Measurements from ENCODE around the gene NPB.
A peak's percentile ranks its signal among the peaks of the same experiment; 100 is the strongest.

NPB gene

DNA sequence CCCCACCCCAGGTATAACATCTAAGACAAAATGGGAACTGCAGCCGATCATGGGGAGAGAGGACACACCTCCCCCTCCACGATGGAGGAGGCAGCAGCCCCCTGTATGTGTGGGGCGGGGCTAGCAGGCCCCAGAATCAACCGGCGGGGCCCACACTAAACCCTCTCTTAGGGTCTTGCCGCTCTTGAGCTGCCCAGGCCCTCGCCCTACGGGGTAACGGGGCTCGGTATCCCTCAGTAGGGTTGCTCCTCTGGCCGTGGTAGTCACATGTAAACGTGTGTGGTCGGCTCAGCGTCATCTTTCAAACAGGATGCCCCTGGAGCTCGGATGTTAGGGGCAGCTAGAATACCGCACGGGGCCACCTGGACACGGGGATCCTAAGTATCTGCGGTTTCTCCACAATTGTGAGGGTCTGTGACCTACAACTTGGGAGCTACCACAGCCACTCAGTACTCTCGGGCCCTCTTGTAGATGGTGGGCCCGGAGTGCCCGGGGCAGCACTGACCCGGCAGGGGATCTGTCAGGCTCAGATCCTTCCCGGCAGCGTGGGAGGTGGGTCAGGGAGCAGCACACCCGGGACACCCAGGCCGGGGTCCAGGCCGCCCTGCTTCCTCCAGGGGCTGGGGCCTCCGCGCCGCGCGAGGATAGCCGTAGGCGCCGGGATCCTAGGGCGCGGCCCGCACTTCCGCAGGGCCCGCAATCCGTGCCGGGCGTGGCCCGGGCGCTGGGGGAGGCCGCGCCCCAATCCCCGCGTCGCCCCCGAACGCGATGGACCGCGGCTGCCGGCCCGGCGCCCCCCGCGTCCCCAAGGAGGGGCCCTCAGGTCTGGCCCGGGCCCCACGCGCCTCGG is 31.7 kb upstream of the NPB start:
- no peak for DNase-seq

DNA sequence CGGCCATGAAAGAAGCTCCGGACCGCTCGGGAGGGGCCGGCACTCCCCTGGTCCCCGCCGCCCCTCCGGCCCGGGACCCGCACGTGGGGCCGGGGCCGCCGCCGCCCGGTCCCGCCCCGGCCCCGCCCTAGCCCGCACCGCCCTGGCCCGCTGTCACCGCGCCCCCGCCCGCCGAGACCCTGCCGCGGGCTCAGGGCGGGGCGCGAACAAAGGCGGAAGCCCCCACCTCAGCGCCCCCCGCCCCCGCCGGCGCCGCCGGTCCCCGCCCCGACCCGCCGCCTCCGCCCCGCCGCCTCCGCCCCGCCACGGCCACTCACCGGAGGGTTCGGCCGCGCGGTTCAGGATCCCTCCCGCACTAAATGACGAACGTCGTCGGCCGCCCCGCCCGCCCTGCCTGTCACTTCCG is 31.1 kb upstream of the NPB start, which contains the start of gene ARHGDIA:
ARHGDIA (minus strand) TSS at position 357 of the 406 bp plus-strand sequence. CDS start 1,407 bp downstream, outside the sequence.
- DNase-seq = no peak

DNA sequence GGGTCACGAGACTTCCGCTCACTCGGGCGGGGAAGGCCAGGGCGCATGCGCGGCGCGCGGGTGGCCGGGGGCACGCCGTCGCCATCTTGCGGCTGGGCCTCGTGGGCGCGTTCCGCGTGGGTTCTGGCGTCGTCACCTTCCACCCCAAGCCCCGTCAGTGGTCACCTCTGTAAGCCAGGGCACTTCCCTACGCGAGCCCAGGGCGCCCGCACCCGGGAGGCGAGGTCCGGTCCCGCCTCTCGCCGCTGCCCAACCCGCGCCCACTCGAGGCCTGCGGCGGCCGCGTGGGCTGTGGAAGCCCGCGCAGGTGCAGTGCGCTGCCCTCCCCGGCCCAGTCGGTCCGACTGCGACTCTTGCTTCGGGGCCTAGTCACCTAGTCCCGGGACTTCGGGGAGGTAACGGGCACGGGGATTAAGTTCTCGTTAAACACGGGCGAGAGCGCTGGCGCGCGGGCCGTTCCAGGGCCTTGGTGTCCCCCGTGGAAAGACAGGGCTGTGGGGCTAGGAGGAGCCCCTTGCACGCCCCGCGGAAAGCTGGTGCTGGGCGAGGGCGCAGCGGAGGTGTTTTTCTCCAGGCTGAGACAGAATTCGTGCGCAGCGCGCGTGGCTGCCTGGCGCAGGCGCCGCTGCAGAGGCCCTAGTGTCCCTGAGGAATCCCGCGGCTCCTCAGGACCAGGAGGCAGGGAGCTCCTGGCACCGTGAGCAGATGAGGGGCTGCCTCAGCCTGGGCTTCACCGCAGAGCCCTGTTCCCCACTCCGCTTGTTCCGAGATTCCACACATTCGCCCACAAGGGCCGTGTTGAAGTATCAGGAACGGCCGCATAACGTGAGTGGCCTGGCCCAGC is 30.4 kb upstream of the NPB start:
- peak; percentile 68 for DNase-seq

DNA sequence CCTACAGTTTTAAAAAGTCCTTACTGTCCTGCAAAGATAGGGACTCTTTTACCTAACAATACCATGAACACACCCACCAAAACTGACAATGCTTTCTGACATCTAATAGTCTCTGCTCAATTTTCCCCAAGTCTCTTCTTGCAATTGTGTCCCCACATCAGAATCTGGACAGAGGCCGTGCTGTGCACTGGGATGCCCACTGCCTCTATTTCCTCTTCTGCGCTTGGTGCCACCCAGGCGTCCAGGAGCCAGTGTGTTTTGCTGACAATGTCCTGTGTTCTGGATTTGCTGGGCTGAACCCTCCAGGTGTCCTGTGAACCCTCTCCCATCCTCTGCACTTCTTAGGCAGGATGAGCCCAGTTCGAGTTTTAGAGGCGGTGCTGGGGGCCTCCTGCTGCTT is 24.5 kb upstream of the NPB start:
- DNase-seq = no peak

DNA sequence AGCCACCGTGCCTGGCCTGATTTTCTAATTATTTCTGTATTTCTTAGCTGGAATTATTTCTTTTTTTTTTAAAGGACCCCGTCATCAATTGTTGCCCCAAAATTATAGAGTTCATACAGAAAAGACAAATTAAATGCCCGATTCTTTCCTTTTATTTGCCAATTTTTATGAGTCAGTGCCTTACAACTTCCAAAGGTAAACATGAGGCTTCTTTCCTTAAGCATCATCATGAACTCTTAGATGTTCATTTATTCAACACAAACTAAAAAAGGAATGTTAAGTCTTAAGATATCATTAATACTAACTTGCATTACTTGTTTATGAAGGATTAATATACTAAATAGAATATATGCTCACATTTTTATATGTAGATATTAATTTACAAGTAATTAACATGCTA is 23.7 kb upstream of the NPB start:
- DNase-seq = no peak

DNA sequence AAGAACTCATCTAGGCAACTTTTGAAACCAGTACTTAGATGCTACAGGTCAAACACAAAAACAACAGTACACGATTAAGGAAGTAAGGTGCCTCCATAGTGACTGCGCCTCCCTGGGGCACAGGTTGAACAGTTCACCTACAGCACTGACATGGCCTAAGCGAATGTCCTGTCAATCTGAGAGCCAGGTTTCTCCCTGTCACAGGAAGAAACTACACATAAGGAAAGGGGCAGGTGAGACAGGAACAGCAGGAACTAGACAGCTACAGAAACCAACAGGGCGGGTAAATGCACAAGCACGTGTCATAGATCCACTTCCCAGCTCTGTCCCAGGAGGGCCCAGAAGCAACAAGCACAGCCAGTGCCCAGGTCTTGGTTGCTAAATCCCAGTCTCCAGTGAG is 22.9 kb upstream of the NPB start:
- no peak for DNase-seq

DNA sequence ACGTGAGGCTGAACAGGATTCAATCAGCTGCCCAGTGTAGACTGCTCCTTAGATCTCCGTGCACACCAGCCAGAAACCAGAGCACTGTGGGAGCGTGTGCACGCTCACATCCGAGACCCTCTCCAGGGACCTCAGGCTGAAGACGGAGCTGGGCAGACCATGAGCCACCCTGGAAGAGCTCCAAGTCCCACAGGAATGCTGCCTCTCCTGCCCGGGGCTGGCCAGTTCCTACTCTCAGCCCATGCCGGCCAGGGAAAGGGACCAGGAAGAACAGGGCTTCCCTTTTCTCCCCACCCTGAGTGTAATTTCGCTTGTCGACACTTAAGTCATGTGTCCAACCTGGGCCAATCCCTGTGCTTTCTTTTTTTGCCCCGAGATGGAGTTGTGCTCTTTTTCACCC is 17.5 kb upstream of the NPB start:
- no peak for DNase-seq

DNA sequence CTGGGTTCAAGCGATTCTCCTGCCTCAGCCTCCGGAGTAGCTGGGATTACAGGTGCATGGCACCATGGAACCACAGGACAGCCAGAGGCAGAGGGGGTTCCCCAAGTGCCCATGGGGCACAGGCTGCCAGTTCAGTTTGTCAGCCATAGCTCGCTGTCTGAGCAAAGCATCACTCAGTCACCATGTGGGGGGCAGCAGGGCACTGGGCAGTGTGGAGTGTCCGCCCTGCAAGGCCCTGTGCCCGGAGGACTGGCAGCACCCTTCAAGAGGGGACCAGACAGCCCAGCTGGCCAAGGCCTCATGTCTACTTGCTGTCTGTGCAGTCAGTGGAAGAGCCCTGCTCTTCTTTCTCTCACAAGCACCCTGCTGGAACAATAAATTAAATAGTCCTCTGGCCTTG is 17.1 kb upstream of the NPB start:
- no peak for DNase-seq

DNA sequence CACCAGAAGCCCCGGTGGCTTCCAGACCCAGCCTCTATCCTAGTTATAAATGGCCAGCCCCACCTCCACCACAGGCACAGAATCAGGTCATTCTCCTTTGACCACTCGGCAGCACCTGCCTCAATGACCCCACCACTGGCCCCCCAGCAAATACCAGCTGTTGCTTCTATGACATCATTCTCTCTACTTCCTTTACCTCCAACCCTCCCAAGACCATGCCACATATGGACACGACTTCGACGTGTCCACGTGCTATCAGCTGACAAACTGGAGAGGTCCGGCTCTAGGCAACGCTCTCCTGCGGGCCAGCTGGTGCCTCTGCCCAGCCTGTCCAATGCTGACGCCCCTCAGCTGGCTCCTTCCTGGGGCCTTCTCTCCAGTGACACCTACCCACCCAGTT is 16.6 kb upstream of the NPB start:
- DNase-seq = no peak

DNA sequence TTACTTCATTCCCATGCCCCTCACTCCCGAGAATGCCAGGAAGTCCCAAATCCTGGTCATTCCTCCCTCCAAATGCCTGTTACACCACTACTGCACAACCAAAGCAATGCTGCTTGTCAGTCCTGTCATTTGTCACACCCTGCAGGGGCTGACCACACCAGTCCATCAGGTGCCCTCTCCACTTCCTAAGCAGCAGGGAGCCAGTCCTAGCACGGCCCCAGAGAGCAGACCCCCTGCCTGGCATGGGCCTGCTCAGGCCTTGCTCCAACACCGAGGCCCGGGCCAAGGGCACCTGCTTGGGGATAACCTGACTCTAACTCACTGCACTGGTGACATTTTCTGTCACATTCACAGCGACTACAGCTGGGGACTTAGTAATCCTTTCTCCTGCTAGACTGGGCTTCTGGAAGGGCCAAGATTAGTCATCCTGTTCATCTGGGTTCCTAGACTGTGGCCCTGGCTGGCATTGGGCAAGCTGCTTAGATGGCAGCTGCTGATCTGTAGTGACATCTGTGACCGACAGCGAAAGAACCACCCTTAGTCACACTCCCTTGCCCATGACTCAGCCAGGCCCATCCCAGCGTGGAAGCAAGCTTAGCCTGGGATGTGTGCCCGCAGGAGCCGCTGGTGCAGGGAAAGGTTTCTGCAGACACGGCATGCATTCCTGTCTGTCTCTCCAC is 16.0 kb upstream of the NPB start:
- DNase-seq = no peak

DNA sequence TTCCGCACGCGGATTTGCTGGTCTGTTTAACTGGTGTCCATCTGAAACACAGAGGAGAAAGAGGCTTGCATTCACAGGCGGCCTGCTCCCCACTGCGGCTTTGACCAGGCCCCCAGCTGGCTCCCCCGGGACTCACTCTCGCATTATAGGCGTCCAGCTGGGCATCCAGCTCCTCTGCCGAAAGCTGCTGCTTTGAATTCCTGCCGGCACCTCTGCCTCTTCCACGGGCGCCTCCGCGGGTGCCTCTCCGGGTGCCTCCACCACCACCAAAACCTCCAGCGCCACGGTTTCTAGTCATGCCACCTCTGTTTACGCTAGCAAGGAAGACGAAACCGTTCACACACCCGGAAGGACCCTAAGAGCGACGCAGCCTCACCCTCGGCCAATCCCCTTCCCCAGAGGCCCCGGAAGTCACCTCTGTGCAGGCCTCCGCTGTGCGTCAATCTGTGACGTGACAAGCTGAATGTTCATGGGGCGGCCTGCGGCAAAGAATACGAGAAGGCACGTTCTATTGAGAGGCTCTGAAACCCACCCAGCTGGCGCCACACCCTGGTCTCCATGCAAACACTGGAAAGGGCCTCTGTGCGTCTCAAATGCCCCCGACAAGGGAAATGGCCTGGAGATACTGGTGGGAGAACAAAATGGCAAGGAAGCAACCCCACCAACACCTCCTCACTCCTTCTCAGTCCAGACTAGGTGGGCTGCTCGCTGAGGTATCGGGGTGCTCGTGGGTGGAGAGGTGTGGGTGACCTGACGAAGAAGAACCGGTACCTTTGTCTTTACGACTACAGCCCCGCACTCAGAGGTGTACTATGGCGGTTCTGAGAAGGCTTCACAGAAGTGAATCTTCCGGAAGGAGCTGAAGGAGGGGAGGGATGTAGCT is 13.7 kb upstream of the NPB start:
- DNase-seq = no peak

DNA sequence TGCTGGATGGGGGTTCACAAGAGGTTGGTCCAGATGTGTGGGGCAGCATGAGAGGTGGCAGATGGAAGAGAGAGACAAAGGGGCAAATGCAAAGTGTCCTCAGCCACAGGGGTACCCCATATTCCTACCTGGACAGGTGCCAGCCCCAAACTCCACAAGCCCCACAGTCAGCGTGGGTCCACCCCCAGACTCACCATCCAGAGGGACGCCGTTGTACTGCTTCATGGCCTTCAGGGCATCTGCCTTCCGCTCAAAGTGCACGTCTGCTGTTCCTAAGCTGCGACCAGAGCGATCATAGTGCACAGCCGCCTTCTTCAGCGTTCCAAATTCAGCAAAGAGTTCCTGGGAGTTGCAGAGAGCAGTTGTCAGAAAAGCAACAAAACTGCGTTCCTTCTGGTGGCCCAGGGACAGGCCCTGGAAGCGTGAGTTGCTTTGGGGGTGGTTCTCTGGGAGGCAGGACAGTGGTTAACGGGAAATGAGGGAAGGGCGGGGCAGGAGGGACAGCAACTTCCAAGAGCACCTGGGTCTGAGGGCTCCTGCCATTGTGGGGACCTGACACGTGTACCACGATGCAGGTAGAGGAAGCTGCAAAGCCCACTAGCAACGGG is 12.9 kb upstream of the NPB start:
- DNase-seq = no peak

DNA sequence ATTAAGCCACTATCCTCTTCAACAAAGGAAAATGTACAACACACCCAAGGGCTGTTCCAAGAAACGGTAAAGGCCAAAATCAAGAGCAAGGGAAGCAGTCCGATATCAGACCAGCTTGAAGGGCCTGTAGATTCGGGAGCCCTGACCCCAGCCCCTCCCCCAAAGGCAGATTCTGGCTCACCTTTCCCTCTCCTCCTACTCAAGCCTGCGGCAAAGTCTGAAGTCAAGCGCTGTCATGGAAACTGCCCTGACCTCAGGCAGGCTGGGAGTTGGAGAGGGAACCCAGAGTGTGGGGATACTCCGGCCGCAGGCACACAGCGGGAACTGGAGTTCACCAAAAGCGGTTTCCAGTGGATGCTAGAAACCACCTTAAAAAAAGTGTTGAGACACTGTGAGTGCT is 12.4 kb upstream of the NPB start:
- no peak for DNase-seq

DNA sequence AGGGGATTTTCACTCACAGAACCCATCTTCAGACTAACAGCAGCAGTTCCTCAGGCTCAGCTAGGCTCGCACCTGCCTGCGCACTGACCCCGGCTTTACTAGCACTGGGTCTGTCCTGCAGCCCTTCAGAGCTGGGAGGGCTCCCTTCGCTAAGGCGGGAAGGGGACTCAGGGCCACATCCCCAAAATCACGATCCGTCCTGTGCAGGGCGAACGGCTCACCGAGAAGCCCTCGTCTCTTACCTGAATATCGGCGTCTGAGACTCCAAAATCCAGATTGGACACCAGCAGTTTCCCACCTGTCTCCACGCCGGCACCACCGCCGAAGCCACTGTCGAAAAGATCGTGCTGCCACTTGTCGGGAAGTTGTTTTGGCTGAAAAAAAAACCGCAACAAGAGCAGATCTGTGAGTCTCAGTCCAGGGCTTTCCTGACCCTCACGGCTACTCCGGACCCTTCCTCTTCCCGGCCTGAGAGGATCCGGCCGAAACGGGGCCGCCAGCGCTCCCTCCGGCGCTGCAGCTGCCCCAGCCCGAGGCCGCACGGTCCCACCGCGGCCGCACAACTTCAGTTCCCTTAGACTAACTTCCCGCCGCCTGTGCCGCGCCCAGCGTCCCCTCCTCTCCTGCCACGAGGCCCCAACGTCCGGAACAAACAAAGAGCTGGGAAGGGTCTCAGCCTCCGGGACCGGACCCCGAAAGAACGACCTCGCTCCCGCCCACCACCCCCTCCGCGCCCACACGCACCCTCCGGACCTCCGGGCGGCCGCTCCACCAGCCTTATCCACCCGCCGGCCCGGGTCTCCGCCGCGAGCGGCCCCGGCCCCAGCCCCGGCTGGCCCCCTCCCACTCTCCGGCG is 11.4 kb upstream of the NPB start:
- no peak for DNase-seq

DNA sequence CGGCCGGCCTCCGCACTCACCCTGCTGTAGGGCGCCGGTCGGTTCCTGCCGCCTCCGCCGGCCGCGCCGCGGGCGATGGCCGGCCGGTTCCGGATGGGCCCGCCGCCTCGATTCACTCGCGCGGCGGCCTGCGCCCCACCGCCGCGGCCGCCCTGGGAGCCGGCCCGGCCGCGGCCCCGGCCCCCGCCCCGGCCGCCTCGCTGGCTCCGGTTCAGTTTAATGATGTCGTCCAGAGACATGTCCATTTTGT is 10.8 kb upstream of the NPB start:
- DNase-seq = no peak

DNA sequence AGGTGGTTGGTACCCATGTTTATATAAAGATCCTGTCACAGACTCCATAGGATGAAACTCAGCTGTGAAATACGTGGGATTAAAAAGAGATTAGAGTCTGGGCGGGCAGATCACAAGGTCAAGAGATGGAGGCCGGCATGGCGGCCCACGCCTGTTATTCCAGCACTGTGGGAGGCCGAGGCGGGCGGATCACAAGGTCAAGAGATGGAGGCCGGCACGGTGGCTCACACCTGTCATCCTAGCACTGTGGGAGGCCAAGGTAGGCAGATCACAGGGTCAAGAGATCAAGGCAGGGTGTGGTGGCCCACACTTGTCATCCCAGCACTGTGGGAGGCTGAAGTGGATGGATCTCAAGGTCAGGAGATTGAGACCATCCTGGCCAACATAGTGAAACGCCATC is 6.6 kb upstream of the NPB start:
- no peak for DNase-seq

DNA sequence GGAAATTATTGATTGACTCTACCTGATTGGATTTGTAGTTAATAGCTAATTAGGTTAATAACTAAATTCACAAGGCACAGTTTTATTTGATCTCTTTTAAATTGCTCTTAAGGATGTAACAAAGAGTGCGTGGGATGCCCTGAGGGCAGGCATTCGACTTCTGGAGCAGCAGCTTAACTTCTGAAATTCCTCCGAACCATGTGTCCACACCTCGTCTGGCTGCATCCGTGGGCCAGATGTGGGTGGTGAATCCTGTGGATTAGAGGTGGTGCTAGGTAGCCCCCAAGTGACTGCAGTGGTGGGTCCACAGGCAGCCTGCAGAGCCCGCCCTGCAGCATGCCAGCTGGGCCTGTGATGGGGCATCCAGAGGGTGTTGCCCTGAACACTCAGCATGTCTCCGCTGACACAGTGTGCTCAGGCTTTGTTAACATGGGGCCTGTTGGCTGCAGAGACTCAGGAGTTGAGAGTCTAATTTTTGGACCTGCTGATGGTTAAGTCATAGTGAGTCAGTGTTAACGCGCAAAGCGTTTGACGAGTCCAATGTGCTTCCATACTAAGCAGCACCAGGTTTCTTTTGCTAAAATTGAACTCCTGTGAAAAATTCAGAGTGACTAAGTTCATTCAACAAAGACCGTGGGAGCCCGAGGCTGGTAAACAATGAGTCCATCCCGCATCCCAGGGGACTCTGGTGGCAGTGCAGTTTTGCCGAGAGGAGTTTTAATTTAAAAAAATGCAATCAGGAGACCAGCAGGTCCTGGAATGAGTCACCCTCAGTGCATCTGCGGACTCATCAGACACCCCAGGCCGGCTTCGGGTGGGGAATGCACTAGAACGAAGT is 3.8 kb upstream of the NPB start:
- DNase-seq = no peak

DNA sequence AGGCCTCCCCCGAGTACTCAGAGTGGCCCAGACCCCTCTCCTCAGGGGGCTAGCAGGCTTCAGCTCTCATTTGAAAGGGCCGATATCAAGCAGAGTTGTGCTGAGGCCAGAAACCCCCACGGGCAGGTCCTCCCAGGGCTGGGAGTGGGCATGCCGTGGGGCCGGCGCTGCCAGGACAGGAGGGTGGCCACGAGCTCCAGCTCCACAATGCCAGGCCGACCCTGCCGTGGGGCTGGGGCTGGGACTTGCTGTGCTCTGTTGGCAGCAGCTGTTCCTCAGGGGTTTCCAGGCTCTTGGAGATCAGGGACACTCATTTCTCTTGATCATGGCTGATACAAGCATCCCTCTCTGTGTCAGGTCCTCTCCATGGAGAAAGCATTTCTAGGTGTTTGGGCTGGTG is 3.2 kb upstream of the NPB start:
- no peak for DNase-seq

DNA sequence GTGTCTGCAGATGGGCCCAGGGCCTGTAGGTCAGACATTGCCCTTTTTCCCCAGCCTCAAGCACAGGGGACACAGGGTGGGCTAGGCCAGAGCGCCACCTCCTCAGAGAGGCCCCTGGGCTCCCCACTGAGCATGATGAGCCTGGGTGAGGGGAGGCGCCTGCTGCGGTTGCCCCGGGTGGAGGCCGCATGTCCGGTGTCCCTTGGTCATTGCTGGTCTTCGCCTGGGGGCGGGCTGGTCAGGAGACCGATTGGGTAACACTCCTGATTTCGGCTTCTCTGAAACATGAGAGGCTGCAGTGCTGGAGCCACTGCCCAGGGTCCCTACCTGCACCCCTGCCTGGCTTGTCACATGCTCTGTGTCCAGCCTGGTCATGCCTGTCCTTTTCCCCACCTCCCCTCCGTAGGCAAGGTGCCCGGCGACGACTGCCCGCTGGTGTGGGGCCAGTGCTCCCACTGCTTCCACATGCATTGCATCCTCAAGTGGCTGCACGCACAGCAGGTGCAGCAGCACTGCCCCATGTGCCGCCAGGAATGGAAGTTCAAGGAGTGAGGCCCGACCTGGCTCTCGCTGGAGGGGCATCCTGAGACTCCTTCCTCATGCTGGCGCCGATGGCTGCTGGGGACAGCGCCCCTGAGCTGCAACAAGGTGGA is 2.4 kb upstream of the NPB start:
- DNase-seq = no peak

All from NCI-H748 treated with DMSO at 0.1 percent for 48 hours (cell line).